HG03039 (cell line): ENCODE measurements around the gene GPI.
A peak's percentile ranks its signal among the peaks of the same experiment; 100 is the strongest.
"Not testable (repeated sequence)": the region's sequence is repeated elsewhere in the genome, so short reads cannot be mapped to it uniquely, and the experiment has no call there.

Source experiments
- ATAC-seq: cut with Tn5 transposase; IDR thresholded peaks from one replicate; pipeline ENCODE4 v1.9.1; 2021; ENCODE audit warnings: mild to moderate bottlenecking, moderate library complexity; ENCODE audit not compliant: unreplicated experiment

Gene GPI

GRCh38 chr19:34400844-34401243 is 35.8 kb downstream of the GPI start:
- not testable (repeated sequence) for ATAC-seq

DNA sequence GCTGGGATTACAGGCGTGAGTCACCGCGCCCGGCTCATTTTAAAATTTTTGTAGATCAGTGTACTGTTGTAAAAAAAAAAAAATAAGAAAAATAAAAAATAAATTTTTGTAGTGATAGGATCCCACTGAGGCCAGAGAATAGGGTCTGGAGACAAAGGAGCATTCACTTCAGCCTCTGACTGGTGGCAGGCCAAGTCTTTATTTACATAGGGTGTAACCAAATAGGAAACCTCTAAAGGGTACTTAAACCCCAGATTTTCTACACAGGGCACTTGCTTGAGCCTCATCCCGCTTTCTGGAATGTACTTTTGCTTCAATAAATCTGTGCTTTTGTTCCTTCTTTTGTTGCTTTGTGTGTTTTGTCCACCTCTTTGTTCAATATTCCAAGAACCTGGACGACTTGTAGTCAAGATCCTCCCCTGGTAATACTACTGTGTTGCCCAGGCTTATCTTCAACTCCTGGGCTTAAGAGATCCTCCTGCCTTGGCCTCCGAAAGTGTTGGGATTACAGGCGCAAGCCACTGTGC is 37.1 kb downstream of the GPI start:
- no peak for ATAC-seq

DNA sequence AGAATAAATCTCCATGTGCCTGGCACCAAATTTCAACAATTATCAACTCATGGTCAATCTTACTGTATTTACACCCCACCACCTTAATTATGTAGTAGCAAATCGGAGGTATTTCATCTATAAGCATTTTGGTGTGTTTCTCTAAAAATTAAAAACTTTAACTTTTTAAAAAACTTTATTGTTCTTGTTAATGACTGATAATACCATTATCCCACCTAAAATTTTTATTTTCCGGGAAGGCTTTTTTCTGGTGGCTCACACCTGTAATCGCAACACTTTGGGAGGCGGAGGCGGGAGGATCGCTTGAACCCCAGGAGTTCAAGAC is 38.8 kb downstream of the GPI start:
- no peak for ATAC-seq

DNA sequence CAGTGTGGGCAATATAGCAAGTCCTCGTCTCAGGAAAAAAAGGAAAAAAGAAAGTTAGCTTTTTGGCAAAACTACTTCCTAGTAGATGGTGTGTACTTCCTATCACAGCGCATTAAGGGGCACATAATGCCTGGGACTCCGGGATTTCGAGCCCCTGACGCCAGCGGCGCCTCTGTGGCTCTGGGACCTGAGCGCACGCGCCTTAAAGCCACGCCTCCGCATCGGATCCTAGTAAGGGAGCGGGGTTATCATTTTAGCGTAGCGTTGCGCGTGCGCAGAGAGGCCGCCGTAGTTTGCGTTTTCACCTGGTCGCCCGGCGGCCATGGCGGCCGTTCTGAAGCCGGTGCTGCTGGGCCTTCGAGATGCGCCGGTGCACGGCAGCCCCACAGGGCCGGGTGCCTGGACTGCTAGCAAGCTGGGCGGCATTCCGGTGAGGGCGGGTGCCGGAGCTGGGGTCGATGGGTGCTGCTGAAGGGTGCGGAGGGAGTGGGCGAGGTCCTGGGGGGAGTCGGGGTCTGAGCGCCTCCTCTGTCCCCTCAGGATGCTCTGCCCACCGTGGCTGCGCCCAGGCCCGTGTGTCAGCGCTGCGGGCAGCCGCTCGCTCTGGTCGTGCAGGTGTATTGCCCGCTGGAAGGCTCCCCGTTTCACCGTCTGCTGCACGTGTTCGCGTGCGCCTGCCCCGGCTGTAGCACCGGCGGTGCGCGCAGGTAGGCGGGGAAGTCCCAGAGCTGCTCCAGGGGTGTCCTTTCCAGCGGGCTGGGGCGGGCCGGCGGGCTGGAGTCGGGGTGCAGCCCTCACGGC is 39.3 kb downstream of the GPI start, which contains the start of gene PDCD2L:
Gene PDCD2L, plus strand, starts transcription at position 291 of the 801 bp plus-strand sequence. Its CDS starts 32 bp downstream, at position 323.
- peak; percentile 79 for ATAC-seq

GRCh38 chr19:34405892-34406660 is 41.1 kb downstream of the GPI start:
- no peak for ATAC-seq

GRCh38 chr19:34408411-34408810 is 43.4 kb downstream of the GPI start:
- ATAC-seq = no peak

DNA sequence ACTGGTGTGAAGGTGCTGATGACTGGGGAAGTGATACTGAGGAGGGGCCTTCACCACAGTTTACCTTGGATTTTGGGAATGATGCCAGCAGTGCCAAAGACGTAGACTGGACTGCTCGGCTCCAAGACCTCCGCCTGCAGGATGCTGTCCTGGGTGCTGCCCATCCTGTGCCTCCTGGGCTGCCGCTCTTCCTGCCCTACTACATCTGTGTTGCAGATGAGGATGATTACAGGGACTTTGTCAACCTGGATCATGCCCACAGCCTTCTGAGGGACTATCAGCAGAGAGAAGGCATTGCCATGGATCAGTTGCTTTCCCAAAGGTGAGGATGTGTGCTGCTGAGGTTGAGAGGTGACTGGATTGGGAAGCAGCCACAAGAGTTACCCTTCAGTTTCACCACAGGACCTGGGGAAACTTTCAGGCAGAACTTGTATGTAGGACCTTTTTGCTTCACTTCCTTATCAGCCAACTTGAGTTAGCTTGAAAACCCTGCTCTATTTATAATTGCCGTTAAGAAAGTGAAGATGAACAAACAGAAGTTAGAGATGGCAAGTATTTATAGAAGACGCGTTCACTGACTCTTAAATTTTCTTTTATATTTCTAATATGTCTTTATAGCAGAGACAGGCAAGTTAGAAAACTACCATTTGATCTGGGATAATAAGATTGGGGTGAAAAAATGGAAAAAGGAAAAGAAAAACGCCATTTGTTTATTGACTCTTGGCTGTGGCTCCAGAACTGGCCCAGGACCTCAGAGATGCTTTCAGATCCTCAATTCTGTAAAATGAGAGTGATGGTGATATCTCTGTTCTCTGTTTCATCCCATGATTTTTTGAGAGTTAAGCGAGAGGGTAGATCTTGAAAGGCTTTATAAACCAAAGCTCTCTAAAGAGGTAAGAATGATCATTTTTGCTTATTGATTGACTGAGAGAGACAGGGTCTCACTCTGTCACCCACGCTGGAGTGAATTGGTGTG is 44.5 kb downstream of the GPI start:
- no peak for ATAC-seq

- no peak for ATAC-seq
These were observed 46.2 kb downstream of the GPI start for GRCh38 chr19:34411216-34411615.

- no peak for ATAC-seq
These were observed 51.1 kb downstream of the GPI start for GRCh38 chr19:34416021-34416545.

DNA sequence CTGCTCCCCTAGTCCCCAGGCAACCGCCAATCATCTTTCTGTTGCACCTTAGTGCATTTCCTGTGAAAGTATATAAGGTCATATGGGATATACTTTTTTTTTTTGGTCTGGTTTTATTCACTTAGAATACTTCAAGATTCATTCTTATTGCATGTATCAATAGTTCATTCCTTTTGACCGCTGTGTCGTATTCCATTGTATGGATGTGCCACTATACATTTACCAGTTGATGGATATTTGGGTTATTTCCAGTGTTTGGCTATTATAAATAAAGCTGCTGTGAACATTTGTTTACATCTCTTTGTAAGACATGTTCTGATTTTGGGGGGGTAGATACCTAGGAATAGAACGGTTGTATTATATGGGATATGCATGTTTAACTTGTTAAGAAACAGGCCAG is 53.3 kb downstream of the GPI start:
- no peak for ATAC-seq

GRCh38 chr19:34426096-34426661 is 61.2 kb downstream of the GPI start:
- no peak for ATAC-seq

DNA sequence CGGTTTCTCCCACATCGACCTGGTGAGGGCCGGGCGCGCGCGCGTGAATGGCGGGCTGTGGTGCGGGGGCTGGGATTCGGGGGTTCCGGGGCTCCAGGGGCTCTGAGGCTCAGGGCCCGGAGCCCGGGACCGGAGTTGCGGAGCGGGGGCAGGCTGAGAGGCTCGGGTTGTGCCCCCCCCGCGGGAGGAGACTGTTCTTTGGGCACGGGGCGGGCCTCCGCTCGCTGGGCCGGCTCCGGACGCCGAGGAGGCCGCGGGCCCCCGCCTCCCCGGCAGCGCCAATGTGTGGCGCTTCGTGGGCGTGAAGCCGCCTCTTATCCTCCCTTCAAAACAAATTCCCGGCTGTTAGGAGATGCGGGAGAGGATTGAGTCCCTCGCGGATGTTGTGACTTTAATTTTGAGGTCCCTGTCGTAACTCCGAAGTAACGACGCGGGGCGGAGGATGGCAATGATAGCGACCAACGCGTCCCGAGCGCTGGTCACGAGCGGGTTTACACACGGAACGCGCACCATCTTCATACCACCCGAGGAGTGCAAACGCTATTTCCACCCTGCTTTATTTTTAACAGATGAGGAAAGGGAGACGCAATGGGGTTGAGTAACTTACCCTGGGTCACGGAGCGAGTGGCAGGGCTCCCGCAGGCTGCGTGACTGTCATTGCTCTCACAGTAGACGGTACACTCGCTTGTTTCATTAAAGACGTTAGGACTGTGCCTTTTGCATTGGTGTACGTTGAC is 63.7 kb downstream of the GPI start:
- ATAC-seq = peak; percentile 37

GRCh38 chr19:34429553-34429952 is 64.6 kb downstream of the GPI start:
- ATAC-seq = no peak

DNA sequence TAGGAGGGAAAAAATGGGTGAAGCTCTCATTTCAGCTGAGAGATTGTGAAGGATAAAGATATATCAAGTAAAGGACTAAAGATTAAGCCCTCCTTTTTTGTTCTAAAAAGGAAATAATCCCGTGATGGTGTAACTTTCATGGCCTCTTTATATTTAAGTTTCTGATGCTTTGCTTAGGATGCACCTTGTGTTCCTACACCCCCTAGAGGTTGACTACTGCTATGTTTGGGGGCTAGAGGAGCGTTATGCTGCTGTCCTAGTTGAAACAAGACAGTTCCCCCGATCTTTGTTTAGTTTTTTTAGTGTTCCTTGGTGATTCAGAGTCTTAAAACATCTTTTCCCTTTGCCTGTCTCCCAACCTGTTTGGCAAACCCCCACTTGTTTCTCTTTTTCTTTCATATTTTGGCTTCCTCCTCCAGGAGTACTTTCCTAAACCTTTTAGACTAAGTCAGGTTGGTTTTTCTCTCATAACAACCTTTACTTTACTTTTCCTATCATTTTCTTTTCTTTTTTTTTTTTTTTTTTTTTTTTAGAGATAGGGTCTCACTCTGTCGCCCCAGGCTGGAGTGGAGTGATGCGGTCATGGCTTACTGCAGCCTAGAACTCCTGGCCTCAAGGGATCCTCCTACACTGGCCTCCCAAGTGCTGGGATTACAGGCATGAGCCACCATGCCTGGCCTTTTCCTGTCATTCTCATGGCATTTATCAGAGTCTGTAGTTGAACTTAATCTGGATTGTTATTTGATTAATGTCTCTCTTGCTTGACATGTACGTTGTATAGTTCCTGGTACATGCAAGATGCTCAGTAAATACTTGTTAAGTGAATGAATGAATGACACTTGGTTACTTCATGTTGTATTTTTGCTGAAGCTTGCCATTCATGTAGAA is 66.0 kb downstream of the GPI start:
- no peak for ATAC-seq

DNA sequence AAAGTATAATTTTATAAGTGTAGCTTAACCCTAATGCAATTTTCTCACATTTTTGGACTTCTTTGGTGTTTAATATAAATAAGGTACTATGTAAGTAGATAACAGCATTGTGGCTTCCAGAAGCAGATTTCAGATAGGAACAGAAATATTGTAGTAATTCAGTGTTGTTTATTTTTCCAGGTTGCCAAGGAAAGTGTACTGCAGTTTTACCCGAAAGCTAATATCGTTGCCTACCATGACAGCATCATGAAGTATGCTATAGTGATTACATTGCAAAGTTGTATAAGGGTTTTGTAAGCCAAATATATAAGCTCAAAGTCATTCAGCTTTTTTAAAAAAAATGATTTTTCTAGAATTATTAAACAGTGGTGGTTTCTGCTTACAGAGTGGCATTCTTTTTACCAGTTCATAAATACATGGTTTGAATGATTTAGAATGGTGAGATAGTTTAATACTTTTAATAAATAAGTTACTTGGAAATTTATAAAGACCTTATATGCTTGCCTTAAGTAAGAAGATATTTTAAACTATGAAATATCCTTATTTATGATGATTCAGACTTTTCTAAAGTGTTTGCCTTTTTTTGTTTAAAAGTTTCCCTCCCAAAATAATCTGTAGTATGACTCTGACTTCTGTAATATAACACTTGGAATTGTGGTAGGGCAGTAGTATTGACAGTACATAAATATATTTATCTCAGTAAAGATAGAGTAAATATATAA is 66.8 kb downstream of the GPI start:
- no peak for ATAC-seq

- ATAC-seq = no peak
These were observed 67.8 kb downstream of the GPI start for GRCh38 chr19:34432797-34433196.

GRCh38 chr19:34436716-34437115 is 71.7 kb downstream of the GPI start:
- ATAC-seq = no peak

GRCh38 chr19:34448191-34448590 is 83.2 kb downstream of the GPI start:
- ATAC-seq = no peak
